Colonic mucosa (tissue), 4 donors: ENCODE measurements around the gene NCAM1. TPM values are rescaled to one million over a fixed set of nuclear protein-coding genes. Genes with fewer than 3 reads are reported as not detected.

Experiments
- DNase-seq: peaks from one replicate; pipeline ENCODE4 v3.0.0-alpha.2; 2020
- H3K27ac ChIP-seq: fragments of 200-600 bp; one replicate; pipeline ENCODE4 v1.8.0; 2021
- H3K27me3 ChIP-seq: fragments of 200-600 bp; one replicate; pipeline ENCODE4 v1.8.0; 2021
- H3K36me3 ChIP-seq: fragments of 200-600 bp; one replicate; pipeline ENCODE4 v1.8.0; 2021
- H3K4me1 ChIP-seq: fragments of 200-600 bp; one replicate; pipeline ENCODE4 v1.8.0; 2021; ENCODE audit warnings: mild to moderate bottlenecking
- H3K4me3 ChIP-seq: fragments of 200-600 bp; one replicate; pipeline ENCODE4 v1.8.0; 2021
- H3K9ac ChIP-seq, 2 donors: one replicate each; pipeline ENCODE4 v1.7.0; 2013; ENCODE audit warnings: control low read depth in 2 of 2, low read depth in 2 of 2, low read length in 2 of 2
- H3K9me3 ChIP-seq: fragments of 200-600 bp; one replicate; pipeline ENCODE4 v1.8.0; 2021
- intact Hi-C: fragments of 100-400 bp; cut with DNase I; formaldehyde crosslinking; loops from one replicate; pipeline ENCODE4 v1.14.1; 2022
- total RNA-seq, 2 donors: library from RNA; stranded (reverse); fragmentation: NEBNext Ultra II Directional in 1 of 2; extraction: Animal tissue kit (Norgen Biotek cat#: 25700) in 1 of 2; gene quantifications; one replicate each; pipeline ENCODE4 v1.2.1, GENCODE V29; 2021
- TF ChIP-seq, protein P1 (sequence below): fragments of 200-600 bp; IDR thresholded peaks from one replicate; pipeline ENCODE4 v1.8.0; 2022; ENCODE audit warnings: antibody characterized with exemption, mild to moderate bottlenecking
- donor health status: healthy.
- donor health status: DM: no; HTN: no; CAD: no.
- donor health status: DM: no; HTN: no; CAD: no.

NCAM1 gene
- total RNA-seq, 2 donors from 2014 or later: 2.3 to 10.7 TPM

DNA sequence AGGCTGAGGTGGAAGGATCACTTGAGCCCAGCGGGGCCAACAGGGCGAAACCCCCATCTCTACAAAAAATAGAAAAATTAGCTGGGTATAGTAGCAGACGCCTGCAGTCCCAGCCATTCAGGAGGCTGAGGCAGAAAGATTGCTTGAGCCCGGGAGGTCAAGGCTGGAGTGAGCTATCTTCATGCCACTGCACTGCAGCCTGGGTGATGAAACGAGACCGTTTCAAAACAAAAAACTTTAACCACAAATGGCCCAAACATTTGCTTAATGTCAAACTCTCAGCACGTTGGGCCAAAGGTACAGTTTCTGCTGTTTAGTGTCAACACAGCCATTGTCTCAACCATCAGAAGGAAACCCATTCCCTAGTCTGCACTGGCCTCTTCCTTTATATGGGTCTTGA is 284.0 kb downstream of the NCAM1 start:
- no peaks in the 10 kb centered on the region for H3K9me3 ChIP-seq
- H3K36me3 ChIP-seq: no peaks in the 10 kb centered on the region
- no peak overlapping the region for H3K27ac ChIP-seq
- no peak for DNase-seq
- H3K4me3 ChIP-seq: no peak overlapping the region
- H3K4me1 ChIP-seq: no peaks in the 10 kb centered on the region
- TF ChIP-seq, protein P1, sequence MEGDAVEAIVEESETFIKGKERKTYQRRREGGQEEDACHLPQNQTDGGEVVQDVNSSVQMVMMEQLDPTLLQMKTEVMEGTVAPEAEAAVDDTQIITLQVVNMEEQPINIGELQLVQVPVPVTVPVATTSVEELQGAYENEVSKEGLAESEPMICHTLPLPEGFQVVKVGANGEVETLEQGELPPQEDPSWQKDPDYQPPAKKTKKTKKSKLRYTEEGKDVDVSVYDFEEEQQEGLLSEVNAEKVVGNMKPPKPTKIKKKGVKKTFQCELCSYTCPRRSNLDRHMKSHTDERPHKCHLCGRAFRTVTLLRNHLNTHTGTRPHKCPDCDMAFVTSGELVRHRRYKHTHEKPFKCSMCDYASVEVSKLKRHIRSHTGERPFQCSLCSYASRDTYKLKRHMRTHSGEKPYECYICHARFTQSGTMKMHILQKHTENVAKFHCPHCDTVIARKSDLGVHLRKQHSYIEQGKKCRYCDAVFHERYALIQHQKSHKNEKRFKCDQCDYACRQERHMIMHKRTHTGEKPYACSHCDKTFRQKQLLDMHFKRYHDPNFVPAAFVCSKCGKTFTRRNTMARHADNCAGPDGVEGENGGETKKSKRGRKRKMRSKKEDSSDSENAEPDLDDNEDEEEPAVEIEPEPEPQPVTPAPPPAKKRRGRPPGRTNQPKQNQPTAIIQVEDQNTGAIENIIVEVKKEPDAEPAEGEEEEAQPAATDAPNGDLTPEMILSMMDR: no peak
- intact Hi-C loops: no loop called here
- no peak overlapping the region for H3K9ac ChIP-seq
- H3K27me3 ChIP-seq: no peaks in the 10 kb centered on the region

DNA sequence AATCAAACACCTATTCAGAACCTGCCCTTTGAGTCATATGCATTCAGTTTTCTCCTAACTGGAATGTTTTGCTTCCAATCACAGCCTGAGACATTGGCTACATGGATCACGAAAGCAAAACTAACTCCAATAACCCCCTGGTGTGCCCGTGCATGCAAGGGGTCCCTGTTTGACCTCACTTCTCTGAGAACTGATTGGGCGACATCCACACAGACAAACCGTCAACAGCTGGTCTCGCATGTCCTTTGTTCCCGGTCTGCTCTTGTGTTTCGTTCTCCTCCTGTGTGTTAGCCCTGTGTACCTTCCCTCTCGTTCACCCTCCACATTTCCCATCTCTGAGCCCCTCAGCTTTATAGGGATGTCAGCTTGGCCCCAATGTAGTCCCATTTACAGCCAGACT is 286.0 kb downstream of the NCAM1 start:
- Histone ChIP-seq H3K27me3 (no peaks in the 10 kb centered on the region), H3K4me3 (no peak overlapping the region), H3K36me3 (no peaks in the 10 kb centered on the region), H3K9ac (no peak overlapping the region), H3K4me1 (no peaks in the 10 kb centered on the region), H3K27ac (no peak overlapping the region), H3K9me3 (no peaks in the 10 kb centered on the region)
- intact Hi-C loops: no loop called here
- TF ChIP-seq, protein P1: no peak
- no peak for DNase-seq

DNA sequence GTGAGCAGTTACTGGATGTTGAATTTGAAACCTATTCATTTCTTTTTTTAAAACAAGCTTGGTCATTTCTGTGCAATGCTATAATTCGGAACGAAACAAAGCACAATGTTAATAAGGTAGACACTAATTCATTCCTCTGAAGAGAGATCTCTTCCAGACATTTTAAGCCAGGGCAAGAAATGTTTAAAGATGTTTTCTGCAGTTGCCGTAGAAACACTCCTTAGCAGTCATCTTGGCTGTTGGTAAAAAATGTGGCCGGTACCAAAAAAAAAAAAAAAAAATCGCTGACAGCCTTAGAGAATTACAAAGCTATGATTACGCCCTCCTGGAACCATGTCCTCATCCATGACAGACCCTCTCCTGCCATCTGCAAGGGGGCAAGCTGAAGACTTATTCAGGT is 286.7 kb downstream of the NCAM1 start:
- Histone ChIP-seq H3K9ac (no peak overlapping the region), H3K4me1 (no peaks in the 10 kb centered on the region), H3K36me3 (no peaks in the 10 kb centered on the region), H3K27ac (no peak overlapping the region), H3K4me3 (no peak overlapping the region), H3K9me3 (no peaks in the 10 kb centered on the region), H3K27me3 (no peaks in the 10 kb centered on the region)
- DNase-seq: no peak
- TF ChIP-seq, protein P1: no peak
- intact Hi-C loops: no loop called here

DNA sequence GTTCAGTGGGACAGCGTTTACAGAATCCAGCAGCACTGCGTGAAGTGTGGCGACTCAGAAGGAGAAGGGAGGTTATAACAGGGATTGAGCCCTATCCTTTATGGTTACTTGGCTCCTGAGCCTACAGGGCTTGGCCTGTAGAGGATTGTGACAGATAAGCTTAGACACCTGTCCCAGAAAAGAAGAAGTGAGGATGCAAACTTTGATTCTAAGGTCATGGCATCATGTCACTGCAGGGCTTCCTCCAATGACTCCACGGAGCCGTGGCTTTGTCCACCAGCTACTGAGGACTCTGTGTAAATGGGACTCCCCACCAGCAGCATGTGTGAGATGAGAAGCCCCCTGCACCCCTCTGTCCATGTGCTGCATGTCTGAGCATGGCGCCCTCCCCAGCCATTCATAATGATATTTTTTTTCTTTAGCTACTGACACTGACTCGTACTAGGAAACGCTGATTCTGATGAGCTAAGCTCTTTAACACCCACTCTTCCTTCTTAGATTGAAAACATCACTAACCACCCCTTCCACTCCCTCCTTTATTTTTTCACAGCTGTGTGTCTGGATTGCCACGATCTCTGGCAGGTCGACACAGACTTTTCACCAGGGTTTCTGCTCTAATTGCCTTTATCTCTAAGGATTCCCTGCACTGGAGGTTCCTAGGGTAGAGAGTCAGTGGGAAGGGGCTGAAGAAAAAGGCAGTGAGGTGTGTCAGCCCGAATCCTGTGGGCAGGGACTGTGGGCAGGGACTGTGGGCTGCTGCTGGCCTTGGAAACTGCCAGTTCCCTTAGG is 287.7 kb downstream of the NCAM1 start:
- intact Hi-C loops: no loop called here
- no peaks in the 10 kb centered on the region for H3K9me3 ChIP-seq
- H3K36me3 ChIP-seq: no peaks in the 10 kb centered on the region
- H3K27ac ChIP-seq: no peak overlapping the region
- H3K27me3 ChIP-seq: no peaks in the 10 kb centered on the region
- TF ChIP-seq, protein P1: no peak
- H3K4me3 ChIP-seq: no peak overlapping the region
- no peaks in the 10 kb centered on the region for H3K4me1 ChIP-seq
- H3K9ac ChIP-seq: no peak overlapping the region
- DNase-seq: no peak

DNA sequence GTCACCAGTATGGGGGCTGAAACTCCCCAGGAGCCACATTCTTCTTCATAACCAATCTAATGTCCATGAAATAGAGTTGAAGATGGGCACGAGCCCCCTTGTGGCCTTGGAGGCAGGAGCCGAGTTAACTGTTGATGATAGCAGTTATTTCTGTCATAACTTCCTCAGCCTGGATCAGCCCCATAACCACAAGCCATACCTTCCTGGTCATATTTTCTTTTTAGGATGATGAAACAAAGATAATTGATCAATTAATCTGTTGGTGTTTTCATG is 288.2 kb downstream of the NCAM1 start:
- no peaks in the 10 kb centered on the region for H3K36me3 ChIP-seq
- H3K9ac ChIP-seq: no peak overlapping the region
- no peak for DNase-seq
- intact Hi-C loops: no loop called here
- H3K4me1 ChIP-seq: no peaks in the 10 kb centered on the region
- no peak overlapping the region for H3K27ac ChIP-seq
- H3K9me3 ChIP-seq: no peaks in the 10 kb centered on the region
- no peaks in the 10 kb centered on the region for H3K27me3 ChIP-seq
- TF ChIP-seq, protein P1: no peak
- no peak overlapping the region for H3K4me3 ChIP-seq
